ENCODE data around the gene RNPS1.
A peak's percentile ranks its signal among the peaks of the same experiment; 100 is the strongest.

Gene RNPS1

GRCh38 chr16:2257726-2258125 is 10.2 kb downstream of the RNPS1 start:
- Histone ChIP-seq H3F3A (ENCODE audit: insufficient read depth) (peaks cover 26% of the 10 kb centered on the region), H3K9ac (ENCODE audit: low read length) (no peak overlapping the region), H3K4me3 (ENCODE audit: insufficient read depth, low read length, poor library complexity, severe bottlenecking) (no peak overlapping the region), H3K79me2 (ENCODE audit: insufficient read depth, low read length) (peaks cover 36% of the 10 kb centered on the region), H3K36me3 (ENCODE audit: low read length) (peaks cover 55% of the 10 kb centered on the region), H3K4me2 (ENCODE audit: low read depth, low read length, poor library complexity, severe bottlenecking) (no peak overlapping the region), H2AFZ (ENCODE audit: low read depth, low read length, severe bottlenecking) (no peak overlapping the region), H3K9me2 (replicated peaks; ENCODE audit: insufficient read depth, low read length) (no peaks in the 10 kb centered on the region), H4K20me1 (ENCODE audit: low read depth, low read length) (0 out of 2 replicates have a peak, but pooled peaks cover 4% of the 10 kb centered on the region), H3K9me3 (ENCODE audit: insufficient read depth, low read length) (no peaks in the 10 kb centered on the region), H3K27me3 (ENCODE audit: low read length) (no peaks in the 10 kb centered on the region), H3K27ac (ENCODE audit: low read depth, low read length) (no peak overlapping the region)
- no peak for TF ChIP-seq EZH2phosphoT487 (conservative IDR thresholded peaks at IDR 0.05; ENCODE audit: low read length)
- no peak for TF ChIP-seq CTCF (IDR thresholded peaks at IDR 0.05; ENCODE audit: insufficient read depth, low read length, poor library complexity, severe bottlenecking)

DNA sequence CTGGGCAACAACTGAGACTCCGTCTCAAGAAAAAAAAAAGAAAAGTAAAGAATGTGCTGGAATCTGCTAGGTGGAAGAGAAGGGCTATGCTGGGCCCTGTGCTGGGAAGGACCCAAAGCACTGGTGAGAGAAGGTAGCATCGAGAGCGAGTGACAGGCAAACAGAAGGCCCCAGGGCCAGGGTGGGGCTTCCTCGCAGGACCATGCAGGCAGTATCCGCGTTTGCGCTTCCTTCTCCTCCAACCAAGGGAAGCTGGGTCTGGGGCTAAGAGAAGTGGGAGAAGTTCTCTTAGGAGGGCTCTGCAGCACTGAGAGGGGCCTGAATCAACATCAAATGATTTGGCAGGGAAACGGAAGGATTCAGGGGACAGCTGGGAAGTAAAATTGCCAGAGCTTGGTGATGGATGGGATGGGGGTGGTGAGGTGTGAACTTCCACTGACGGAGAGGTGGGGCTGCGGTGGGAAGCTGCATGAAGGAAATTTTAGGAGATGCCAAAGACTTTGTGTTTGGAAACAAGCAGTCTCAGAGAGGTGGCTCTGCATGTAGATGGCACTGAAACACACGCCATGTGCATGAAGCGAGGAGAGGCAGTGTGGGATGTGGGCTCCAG is 11.3 kb downstream of the RNPS1 start:
- Histone ChIP-seq H3K79me2 (ENCODE audit: insufficient read depth, low read length) (peaks cover 27% of the 10 kb centered on the region; the same call in 1 of the 2 replicates), H3K27ac (ENCODE audit: low read depth, low read length) (no peak overlapping the region), H3F3A (ENCODE audit: insufficient read depth) (peaks cover 37% of the 10 kb centered on the region), H3K27me3 (ENCODE audit: low read length) (no peaks in the 10 kb centered on the region), H3K9me2 (replicated peaks; ENCODE audit: insufficient read depth, low read length) (no peaks in the 10 kb centered on the region), H3K4me2 (ENCODE audit: low read depth, low read length, poor library complexity, severe bottlenecking) (no peak overlapping the region), H3K9me3 (ENCODE audit: insufficient read depth, low read length) (no peaks in the 10 kb centered on the region), H2AFZ (ENCODE audit: low read depth, low read length, severe bottlenecking) (no peak overlapping the region), H3K36me3 (ENCODE audit: low read length) (peaks cover 44% of the 10 kb centered on the region), H3K4me3 (ENCODE audit: insufficient read depth, low read length, poor library complexity, severe bottlenecking) (no peak overlapping the region), H4K20me1 (ENCODE audit: low read depth, low read length) (0 out of 2 replicates have a peak, but pooled peaks cover 4% of the 10 kb centered on the region), H3K9ac (ENCODE audit: low read length) (no peak overlapping the region)
- no peak for TF ChIP-seq CTCF (IDR thresholded peaks at IDR 0.05; ENCODE audit: insufficient read depth, low read length, poor library complexity, severe bottlenecking)
- no peak for TF ChIP-seq EZH2phosphoT487 (conservative IDR thresholded peaks at IDR 0.05; ENCODE audit: low read length)

- H3K9me2 ChIP-seq (replicated peaks; ENCODE audit: insufficient read depth, low read length): no peaks in the 10 kb centered on the region
- H3K9me3 ChIP-seq (ENCODE audit: insufficient read depth, low read length): no peaks in the 10 kb centered on the region
- no peak overlapping the region for H2AFZ ChIP-seq (ENCODE audit: low read depth, low read length, severe bottlenecking)
- H3K27ac ChIP-seq (ENCODE audit: low read depth, low read length): peak overlapping the region; percentile 40; the same call in 1 of the 2 replicates
- no peak overlapping the region for H3K4me2 ChIP-seq (ENCODE audit: low read depth, low read length, poor library complexity, severe bottlenecking)
- no peak overlapping the region for H3K9ac ChIP-seq (ENCODE audit: low read length)
- TF ChIP-seq EZH2phosphoT487 (conservative IDR thresholded peaks at IDR 0.05; ENCODE audit: low read length): no peak
- no peak for TF ChIP-seq CTCF (IDR thresholded peaks at IDR 0.05; ENCODE audit: insufficient read depth, low read length, poor library complexity, severe bottlenecking)
- H3F3A ChIP-seq (ENCODE audit: insufficient read depth): peaks cover 38% of the 10 kb centered on the region
- H3K4me3 ChIP-seq (ENCODE audit: insufficient read depth, low read length, poor library complexity, severe bottlenecking): no peak overlapping the region
- peaks cover 31% of the 10 kb centered on the region for H3K79me2 ChIP-seq (ENCODE audit: insufficient read depth, low read length)
- 0 out of 2 replicates have a peak, but pooled peaks cover 4% of the 10 kb centered on the region for H4K20me1 ChIP-seq (ENCODE audit: low read depth, low read length)
- no peaks in the 10 kb centered on the region for H3K27me3 ChIP-seq (ENCODE audit: low read length)
- peaks cover 22% of the 10 kb centered on the region for H3K36me3 ChIP-seq (ENCODE audit: low read length)
Observed at GRCh38 chr16:2253293-2253692, 14.6 kb downstream of the RNPS1 start.
